GM12878 (cell line): Measurements from ENCODE around the gene SAMHD1. TPM values are rescaled to one million over a fixed set of nuclear protein-coding genes. Genes with fewer than 3 reads are reported as not detected.

ENCODE experiments used
- ATAC-seq: fragments of 200-7000 bp; cut with Tn5 transposase; 3 replicates; pipeline ENCODE4 v1.9.1; 2020; ENCODE audit warnings: mild to moderate bottlenecking, moderate library complexity
- BruUV-seq: library from RNA; stranded (reverse); fragments of 400-500 nt; replicated peaks from 2 replicates; lab custom pipeline; 2021; lab: Mats Ljungman, UMichigan
- CTCF ChIA-PET: fragments of 300-600 bp; sonication (Branson Sonifier 250); formaldehyde crosslinking; extraction: SDS; loops from one replicate; lab custom pipeline; 2021; ENCODE audit warnings: inconsistent platforms; lab: Yijun Ruan, JAX
- POLR2A ChIA-PET: fragments of 350-600 bp; formaldehyde crosslinking; extraction: SDS; loops from one replicate; lab custom pipeline; 2021; ENCODE audit warnings: inconsistent platforms; lab: Charles Lee
- RAD21 ChIA-PET: fragments of 300-600 bp; sonication (Branson Sonifier 250); formaldehyde crosslinking; loops from one replicate; lab custom pipeline; 2023; ENCODE audit warnings: antibody characterized with exemption; ENCODE audit not compliant: unreplicated experiment; lab: Charles Lee
- SMC1A ChIA-PET: fragments of 300-600 bp; sonication (Branson Sonifier 250); formaldehyde crosslinking; loops from one replicate; lab custom pipeline; 2023; ENCODE audit not compliant: unreplicated experiment, uncharacterized antibody; lab: Charles Lee
- DNase-seq: peaks from one replicate; pipeline ENCODE4 v3.0.0-alpha.2; 2011; ENCODE audit warnings: low read depth, low spot score
- FAIRE-seq: peaks from 3 replicates; lab custom pipeline; 2011; peaks lifted over from hg19 to GRCh38; lab: Jason Lieb, UNC
- H2AFZ ChIP-seq: 2 replicates; pipeline ENCODE4 v1.6.0; 2011; ENCODE audit warnings: low read depth, low read length, control low read depth; ENCODE audit not compliant: control insufficient read depth
- H3K27ac ChIP-seq: 2 replicates; pipeline ENCODE4 v1.5.1; 2011; ENCODE audit warnings: control low read depth; ENCODE audit not compliant: control insufficient read depth, insufficient read depth
- H3K27me3 ChIP-seq, 2 experiments: replicated peaks in 1 of 2; 2 replicates each; pipeline versions ENCODE4 v1.6.0 to v1.6.1; 2011; ENCODE audit warnings: low read length in 1 of 2; ENCODE audit not compliant: control insufficient read depth in 2 of 2, insufficient read depth in 2 of 2
- H3K36me3 ChIP-seq, 2 experiments: 2 replicates each; pipeline ENCODE4 v1.5.1; 2011; ENCODE audit warnings: low read length in 1 of 2; ENCODE audit not compliant: control insufficient read depth in 2 of 2, insufficient read depth in 2 of 2
- H3K4me1 ChIP-seq: 2 replicates; pipeline ENCODE4 v1.6.1; 2011; ENCODE audit warnings: mild to moderate bottlenecking, low read length, moderate library complexity, mixed read lengths; ENCODE audit not compliant: control insufficient read depth, insufficient read depth
- H3K4me2 ChIP-seq: 2 replicates; pipeline ENCODE4 v1.6.0; 2011; ENCODE audit warnings: control low read depth; ENCODE audit not compliant: control insufficient read depth, insufficient read depth
- H3K4me3 ChIP-seq: fragments of 200-600 bp; sonication (generic); 2 replicates; pipeline ENCODE4 v1.5.1; 2016
- H3K79me2 ChIP-seq: 2 replicates; pipeline ENCODE4 v1.6.0; 2011; ENCODE audit warnings: low read length; ENCODE audit not compliant: control insufficient read depth, insufficient read depth
- H3K9ac ChIP-seq: 2 replicates; pipeline ENCODE4 v1.8.0; 2011; ENCODE audit warnings: low read length, control low read depth, mixed read lengths; ENCODE audit not compliant: control insufficient read depth, insufficient read depth
- H3K9me3 ChIP-seq: replicated peaks from 3 replicates; pipeline ENCODE4 v1.5.1; 2011; ENCODE audit warnings: mild to moderate bottlenecking, low read length; ENCODE audit not compliant: control insufficient read depth, insufficient read depth
- H4K20me1 ChIP-seq: 2 replicates; pipeline ENCODE4 v1.6.0; 2011; ENCODE audit not compliant: control insufficient read depth, insufficient read depth
- CBFB ChIP-seq: IDR thresholded peaks from 2 replicates; pipeline ENCODE4 v1.6.1; 2016; ENCODE audit warnings: antibody characterized with exemption, low read depth
- E4F1 ChIP-seq: fragments of 450-650 bp; IDR thresholded peaks from 2 replicates; pipeline ENCODE4 v1.6.1; 2018; ENCODE audit warnings: borderline replicate concordance, mild to moderate bottlenecking; ENCODE audit not compliant: partially characterized antibody
- EP300 ChIP-seq, 2 experiments: fragments of 150-350 bp in 1 of 2; IDR thresholded peaks; 2 replicates each; pipeline ENCODE4 v1.6.1; 2011 to 2012; ENCODE audit warnings: low read depth in 2 of 2, low read length in 2 of 2, borderline replicate concordance in 1 of 2, improper control_type of control experiment in 1 of 2, inconsistent platforms in 1 of 2; ENCODE audit not compliant: control insufficient read depth in 1 of 2
- FOXM1 ChIP-seq: IDR thresholded peaks from 2 replicates; pipeline ENCODE4 v1.6.1; 2012; ENCODE audit warnings: low read depth, mild to moderate bottlenecking, inconsistent platforms, low read length, moderate library complexity
- HCFC1 ChIP-seq: fragments of 150-350 bp; IDR thresholded peaks from 2 replicates; pipeline ENCODE4 v1.6.1; 2014; ENCODE audit warnings: low read length
- HSF1 ChIP-seq: fragments of 150-350 bp; IDR thresholded peaks from 2 replicates; pipeline ENCODE4 v1.6.1; 2014; ENCODE audit warnings: mild to moderate bottlenecking, low read depth, low read length
- MEF2A ChIP-seq: IDR thresholded peaks from 2 replicates; pipeline ENCODE4 v1.6.1; 2011; ENCODE audit warnings: low read depth, mild to moderate bottlenecking, low read length, moderate library complexity; ENCODE audit not compliant: insufficient read depth
- MXI1 ChIP-seq: fragments of 150-350 bp; IDR thresholded peaks from 2 replicates; pipeline ENCODE4 v1.6.1; 2011; ENCODE audit warnings: low read depth, mild to moderate bottlenecking, inconsistent platforms, low read length, improper control_type of control experiment
- NR2C2 ChIP-seq: IDR thresholded peaks from 2 replicates; pipeline ENCODE4 v1.6.1; 2011; ENCODE audit warnings: borderline replicate concordance, low read depth; ENCODE audit not compliant: control insufficient read depth, insufficient read length
- NR2F1 ChIP-seq: fragments of 450-650 bp; conservative IDR thresholded peaks from 2 replicates; pipeline ENCODE4 v1.6.1; 2017; ENCODE audit warnings: mild to moderate bottlenecking
- NRF1 ChIP-seq: conservative IDR thresholded peaks from 2 replicates; pipeline ENCODE4 v1.6.1; 2011; ENCODE audit warnings: mild to moderate bottlenecking, low read depth, low read length, improper control_type of control experiment
- SIN3A ChIP-seq: IDR thresholded peaks from 2 replicates; pipeline ENCODE4 v1.6.1; 2012; ENCODE audit warnings: low read depth, low read length, improper control_type of control experiment
- SUZ12 ChIP-seq: fragments of 200-600 bp; sonication (generic); IDR thresholded peaks from one replicate; pipeline ENCODE4 v1.6.1; 2018; ENCODE audit warnings: antibody characterized with exemption, mild to moderate bottlenecking; ENCODE audit not compliant: unreplicated experiment
- TARDBP ChIP-seq: IDR thresholded peaks from 2 replicates; pipeline ENCODE4 v1.6.1; 2016; ENCODE audit warnings: borderline replicate concordance
- ZNF24 ChIP-seq: fragments of 450-650 bp; IDR thresholded peaks from 2 replicates; pipeline ENCODE4 v1.6.1; 2017; ENCODE audit warnings: antibody characterized with exemption, mild to moderate bottlenecking
- ZNF622 ChIP-seq: fragments of 450-650 bp; IDR thresholded peaks from 2 replicates; pipeline ENCODE4 v1.6.1; 2017; ENCODE audit warnings: mild to moderate bottlenecking, inconsistent platforms
- WGBS: methylation state at CpG from one replicate; pipeline ENCODE4 v1.1.6; 2016; ENCODE audit warnings: low lambda C conversion rate; ENCODE audit not compliant: insufficient replicate concordance, insufficient coverage; ENCODE audit errors: missing lambda C conversion rate; 5-methylcytosine and 5-hydroxymethylcytosine counted together
- in situ Hi-C: fragments of 300-500 bp; cut with MboI; formaldehyde crosslinking; loops from 9 replicates; pipeline ENCODE4 v1.14.3; 2018; ENCODE audit warnings: mixed read lengths
- intact Hi-C: fragments of 100-400 bp; cut with micrococcal nuclease; formaldehyde crosslinking; loops from one replicate; pipeline ENCODE4 v1.14.2; 2022; ENCODE audit not compliant: unreplicated experiment
- polyA plus RNA-seq, 11 experiments: library from polyadenylated mRNA; depleted of rRNA in 4 of 11; unstranded in 6 of 11; stranded (reverse) in 5 of 11; fragments of >200 nt; fragmentation: Nextera tagmentation in 4 of 11; fragmentation: Illumina TruSeq in 1 of 11; extraction: Ambion mirVana in 4 of 11; extraction: Trizol in 1 of 11; gene quantifications; 1 replicate in 1 of 11; 2 replicates in 10 of 11; pipeline versions ENCODE4 v1.2.1 to v1.2.3, GENCODE V29; 2011 to 2016; ENCODE audit warnings: inconsistent platforms in 2 of 11, missing spikeins in 2 of 11, low read depth in 1 of 11
- total RNA-seq, 4 experiments: library from RNA; depleted of rRNA in 3 of 4; stranded (reverse); fragments of >200 nt in 3 of 4; fragmentation: Illumina TruSeq in 1 of 4; extraction: Trizol in 1 of 4; gene quantifications; 2 replicates each; pipeline versions ENCODE4 v1.2.1 to v1.2.3, GENCODE V29; 2013 to 2021
- TF ChIP-seq, protein P1 (sequence below): IDR thresholded peaks from 2 replicates; pipeline ENCODE4 v1.6.1; 2012; ENCODE audit warnings: low read depth, low read length, improper control_type of control experiment
- TF ChIP-seq, protein P2 (sequence below): IDR thresholded peaks from 2 replicates; pipeline ENCODE4 v1.6.1; 2011; ENCODE audit warnings: low read depth, mild to moderate bottlenecking, low read length, moderate library complexity, borderline replicate concordance; ENCODE audit errors: extremely low read depth
- TF ChIP-seq, protein P3 (sequence below): fragments of 450-650 bp; conservative IDR thresholded peaks from 2 replicates; pipeline ENCODE4 v1.6.1; 2017; ENCODE audit warnings: mild to moderate bottlenecking, moderate library complexity

The SAMHD1 gene
- total and polyA plus RNA-seq, 10 of the 15 experiments (the other 5 are each of a cell fraction or from before 2014, with no cell fraction given), result 20.5 to 47.9 (median 38.8) TPM

- H3K4me1 ChIP-seq, result no peaks in the 10 kb centered on the region
- no peaks in the 10 kb centered on the region for H3K79me2 ChIP-seq
- FAIRE-seq, result no peak
- 54% methylated on average over 6 of the region's 6 CpGs for WGBS
- H2AFZ ChIP-seq, result no peak overlapping the region
- H3K27me3 ChIP-seq, result no peaks in the 10 kb centered on the region
- intact Hi-C loops (no loop called here), in situ Hi-C loops (no loop called here)
- ChIA-PET RAD21 (no interaction called here), POLR2A (no interaction called here), SMC1A (no interaction called here), CTCF (no interaction called here)
- H3K27ac ChIP-seq, result no peak overlapping the region
- H3K4me3 ChIP-seq, result no peak overlapping the region
- no peak for ATAC-seq
- no peaks in the 10 kb centered on the region for H3K9me3 ChIP-seq
- H3K4me2 ChIP-seq, result no peak overlapping the region
- peaks cover 4 to 18% of the 10 kb centered on the region in 2 experiments; a peak in 3 of 4 replicates for H3K36me3 ChIP-seq
- H4K20me1 ChIP-seq, result no peaks in the 10 kb centered on the region
- BruUV-seq, result no TSS peak
- no peak overlapping the region for H3K9ac ChIP-seq
- DNase-seq, result no peak
- TF ChIP-seq ZNF24 (no peak), TARDBP (no peak), FOXM1 (no peak), HSF1 (no peak), SIN3A (no peak), NR2F1 (no peak), NR2C2 (no peak), SUZ12 (no peak), CBFB (no peak), EP300 (IDR thresholded peaks at IDR 0.05; ENCODE audit: borderline replicate concordance in 1 of 2, control insufficient read depth in 1 of 2, low read depth in 2 of 2, low read length in 2 of 2) (no peak), E4F1 (no peak), NRF1 (no peak), HCFC1 (no peak), MEF2A (no peak), ZNF622 (no peak), MXI1 (no peak)
- TF ChIP-seq, protein P1, sequence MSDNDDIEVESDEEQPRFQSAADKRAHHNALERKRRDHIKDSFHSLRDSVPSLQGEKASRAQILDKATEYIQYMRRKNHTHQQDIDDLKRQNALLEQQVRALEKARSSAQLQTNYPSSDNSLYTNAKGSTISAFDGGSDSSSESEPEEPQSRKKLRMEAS, result no peak
- TF ChIP-seq, protein P2, sequence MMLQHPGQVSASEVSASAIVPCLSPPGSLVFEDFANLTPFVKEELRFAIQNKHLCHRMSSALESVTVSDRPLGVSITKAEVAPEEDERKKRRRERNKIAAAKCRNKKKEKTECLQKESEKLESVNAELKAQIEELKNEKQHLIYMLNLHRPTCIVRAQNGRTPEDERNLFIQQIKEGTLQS, result no peak
- TF ChIP-seq, protein P3, sequence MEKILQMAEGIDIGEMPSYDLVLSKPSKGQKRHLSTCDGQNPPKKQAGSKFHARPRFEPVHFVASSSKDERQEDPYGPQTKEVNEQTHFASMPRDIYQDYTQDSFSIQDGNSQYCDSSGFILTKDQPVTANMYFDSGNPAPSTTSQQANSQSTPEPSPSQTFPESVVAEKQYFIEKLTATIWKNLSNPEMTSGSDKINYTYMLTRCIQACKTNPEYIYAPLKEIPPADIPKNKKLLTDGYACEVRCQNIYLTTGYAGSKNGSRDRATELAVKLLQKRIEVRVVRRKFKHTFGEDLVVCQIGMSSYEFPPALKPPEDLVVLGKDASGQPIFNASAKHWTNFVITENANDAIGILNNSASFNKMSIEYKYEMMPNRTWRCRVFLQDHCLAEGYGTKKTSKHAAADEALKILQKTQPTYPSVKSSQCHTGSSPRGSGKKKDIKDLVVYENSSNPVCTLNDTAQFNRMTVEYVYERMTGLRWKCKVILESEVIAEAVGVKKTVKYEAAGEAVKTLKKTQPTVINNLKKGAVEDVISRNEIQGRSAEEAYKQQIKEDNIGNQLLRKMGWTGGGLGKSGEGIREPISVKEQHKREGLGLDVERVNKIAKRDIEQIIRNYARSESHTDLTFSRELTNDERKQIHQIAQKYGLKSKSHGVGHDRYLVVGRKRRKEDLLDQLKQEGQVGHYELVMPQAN, result no peak
Observed at GRCh38 chr20:36926653-36927200, 24.8 kb downstream of the SAMHD1 start.
